ENCODE measurements around the gene CD9.

Gene CD9

DNA sequence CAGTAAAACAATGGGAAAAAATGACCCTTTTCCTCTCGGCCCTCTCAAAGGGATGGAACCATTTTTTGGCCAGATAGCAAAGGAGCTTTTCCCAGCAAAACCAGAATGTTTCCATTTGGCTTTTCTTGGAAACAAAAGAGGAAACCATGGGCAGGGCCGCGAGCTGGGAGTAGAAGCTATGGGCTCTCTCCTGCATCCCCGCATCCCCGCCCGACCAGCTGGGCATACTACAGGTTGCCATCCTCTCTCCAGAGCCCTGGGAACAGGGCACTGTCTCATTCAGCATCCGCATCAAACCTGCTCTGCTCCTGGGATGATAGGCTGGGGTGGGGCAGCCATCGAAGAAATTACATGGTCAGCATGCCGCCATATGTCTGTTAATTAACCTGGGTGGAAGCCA lies 20.9 kb downstream of the CD9 start:
- DNase-seq (ENCODE audit: low spot score) = no peak

DNA sequence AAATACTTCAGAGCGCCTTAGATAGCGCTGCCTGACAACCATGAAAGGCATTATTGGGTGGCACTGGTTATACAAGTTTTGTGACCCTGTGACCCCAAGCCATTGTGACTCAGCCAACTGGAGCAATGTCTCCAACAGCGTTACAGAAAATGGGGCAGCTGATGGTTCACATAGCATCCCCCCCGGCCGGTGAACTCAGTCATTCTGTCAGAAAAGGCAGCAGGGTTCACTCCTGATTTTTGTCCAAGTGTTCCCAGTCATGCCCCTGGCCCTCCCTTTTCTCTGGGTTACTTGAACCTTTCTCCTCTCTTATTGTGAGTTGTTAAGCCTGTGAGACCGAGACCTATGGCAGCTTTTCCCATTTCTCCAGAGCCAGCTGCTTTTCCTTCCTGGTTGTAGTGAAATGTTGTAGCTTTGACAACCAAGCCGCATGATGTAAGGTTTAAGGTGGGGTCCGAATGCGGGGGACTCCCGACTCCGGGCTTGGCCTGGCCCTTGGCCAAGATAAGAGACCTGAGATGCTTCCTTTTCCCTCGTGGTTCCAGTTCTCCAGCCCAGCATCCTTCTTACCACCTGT lies 22.0 kb downstream of the CD9 start:
- no peak for DNase-seq (ENCODE audit: low spot score)

DNA sequence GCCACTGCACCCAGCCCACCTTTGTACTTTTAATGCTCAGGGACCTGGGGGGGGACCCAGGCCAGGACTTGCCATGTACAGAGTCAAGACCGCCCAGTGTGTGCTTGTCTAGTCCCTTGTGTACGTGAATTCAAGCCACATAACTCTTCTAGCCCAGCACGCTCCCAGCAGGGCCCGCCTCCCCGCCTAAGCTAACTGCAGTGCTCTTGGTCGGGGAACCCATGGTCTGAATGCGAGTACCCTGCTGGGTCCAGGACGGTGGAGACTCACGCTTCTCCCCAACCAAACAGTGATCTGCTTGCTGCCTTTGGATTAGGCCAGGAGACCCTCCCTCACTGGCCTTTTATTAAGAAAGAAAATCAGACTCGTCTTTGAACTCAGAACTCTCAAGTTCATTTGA lies 23.3 kb downstream of the CD9 start:
- no peak for DNase-seq (ENCODE audit: low spot score)

DNA sequence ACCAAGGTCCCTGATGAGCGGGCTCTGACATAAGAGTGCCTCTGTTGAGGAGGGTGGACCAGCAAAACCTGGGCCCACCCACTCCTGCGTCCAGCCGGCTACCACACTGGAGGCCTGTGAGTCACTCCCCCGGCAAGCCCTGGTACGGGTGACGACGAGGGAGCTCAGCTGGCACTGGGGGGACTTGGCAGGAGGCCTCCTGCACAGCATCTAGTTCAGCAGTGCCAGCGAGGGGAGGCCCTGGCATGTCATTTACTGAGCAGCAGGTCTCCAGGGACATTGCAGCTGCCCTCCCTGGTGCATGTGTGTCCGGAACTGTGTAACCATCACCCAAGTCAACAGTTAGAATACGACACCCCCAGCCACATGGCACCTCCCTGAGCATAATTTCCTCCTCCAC lies 24.4 kb downstream of the CD9 start:
- no peak for DNase-seq (ENCODE audit: low spot score)

DNA sequence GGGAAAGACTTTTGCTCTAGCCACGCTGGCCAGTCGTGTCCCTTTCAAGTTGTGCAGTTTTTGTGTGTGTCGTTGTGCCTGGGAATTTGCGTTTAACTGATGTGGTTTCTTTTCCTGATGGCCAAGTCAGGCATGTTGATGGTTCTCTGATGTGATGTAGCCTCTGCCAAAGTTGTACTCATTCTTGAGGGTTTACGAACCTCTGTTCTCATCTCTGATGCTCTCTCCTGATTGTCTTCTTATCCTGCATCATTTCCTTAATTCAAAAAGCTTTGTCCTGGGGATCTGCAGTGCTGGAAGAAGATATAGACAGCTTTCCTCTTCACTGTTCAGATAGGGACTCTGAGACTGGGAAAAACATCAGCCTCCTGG lies 25.4 kb downstream of the CD9 start:
- DNase-seq (ENCODE audit: low spot score) = no peak

DNA sequence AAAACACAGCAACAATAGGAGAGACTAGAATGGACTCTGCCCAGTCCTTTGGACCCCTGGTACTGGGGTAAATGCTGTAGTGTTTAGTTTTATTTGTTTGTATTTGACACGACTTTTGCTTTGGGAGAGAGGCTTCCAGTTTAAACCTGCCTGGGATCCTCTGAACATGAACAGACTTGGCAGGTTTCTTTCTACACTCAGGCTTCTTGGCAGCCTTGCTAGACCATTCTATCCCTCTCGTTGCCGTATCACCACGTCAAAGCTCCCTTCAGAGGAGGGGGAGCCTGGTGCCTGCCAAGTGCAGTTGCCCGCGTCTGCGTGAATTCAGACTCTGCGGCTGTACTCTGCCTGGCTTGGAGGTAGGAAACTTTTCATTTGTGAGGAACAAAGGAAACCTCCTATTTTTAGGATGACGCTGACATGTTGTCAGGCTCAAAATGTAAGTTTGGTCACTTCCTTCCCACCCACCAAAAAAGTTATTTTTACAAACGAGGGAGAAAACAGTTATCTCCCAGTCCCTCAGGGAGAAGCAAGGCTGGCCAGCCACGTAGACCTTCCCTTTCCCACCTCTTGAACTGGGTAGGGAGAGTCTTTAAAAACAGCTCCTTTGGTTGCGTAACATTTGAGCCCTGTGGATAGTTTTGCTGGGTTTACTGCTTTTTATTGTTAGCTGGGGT lies 25.9 kb downstream of the CD9 start:
- no peak for DNase-seq (ENCODE audit: low spot score)

DNA sequence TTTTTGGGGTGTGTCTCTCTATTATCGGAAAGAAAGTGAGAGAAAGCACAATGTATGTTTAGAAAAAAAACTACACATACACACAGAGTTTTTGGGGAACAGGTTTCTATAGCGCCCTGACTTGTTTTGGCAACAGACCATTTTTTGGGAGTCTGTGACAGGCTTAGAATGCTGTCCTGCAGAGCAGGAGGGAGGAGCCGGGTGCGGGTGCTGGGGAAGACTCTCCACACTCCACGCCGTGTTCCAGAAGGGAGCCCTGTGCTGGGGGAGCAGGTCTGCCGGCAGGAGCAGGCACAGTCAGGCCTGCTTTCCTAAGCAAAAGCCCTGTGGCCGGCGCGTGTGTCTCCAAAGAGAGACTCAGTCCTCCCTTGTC lies 26.5 kb downstream of the CD9 start:
- no peak for DNase-seq (ENCODE audit: low spot score)

DNA sequence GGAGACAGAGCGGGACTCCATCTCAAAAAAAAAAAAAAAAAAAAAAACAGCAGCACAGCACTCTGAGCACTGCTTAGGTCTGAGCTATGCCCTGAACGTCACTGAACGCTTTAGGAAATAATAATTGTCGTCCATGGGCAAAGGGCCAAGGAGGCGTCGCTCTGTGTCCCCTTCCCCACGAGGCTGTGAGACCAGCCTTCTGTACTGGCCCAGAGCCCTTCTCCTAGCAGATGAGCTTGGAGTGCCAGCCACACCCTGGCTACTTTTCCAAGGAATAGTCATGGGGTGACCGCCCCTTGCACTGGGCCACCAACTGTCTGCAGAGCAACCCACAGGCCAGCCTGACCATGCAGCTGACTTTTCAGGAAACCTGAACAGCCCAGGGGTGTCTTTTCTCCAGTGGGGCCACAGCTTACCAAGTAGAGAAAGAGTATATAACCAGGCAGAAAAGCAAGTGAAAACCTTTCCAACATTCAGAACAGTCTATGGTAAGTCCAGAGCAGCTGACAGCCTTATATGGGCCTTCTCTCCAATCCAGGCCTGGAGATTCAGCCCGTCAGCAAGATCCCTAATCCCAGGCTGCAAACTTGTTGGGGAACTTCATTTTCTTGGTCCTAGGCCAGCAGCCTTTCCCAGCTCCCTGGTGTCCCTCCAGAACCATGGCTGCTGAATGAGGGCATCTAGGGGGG lies 28.5 kb downstream of the CD9 start:
- no peak for DNase-seq (ENCODE audit: low spot score)

DNA sequence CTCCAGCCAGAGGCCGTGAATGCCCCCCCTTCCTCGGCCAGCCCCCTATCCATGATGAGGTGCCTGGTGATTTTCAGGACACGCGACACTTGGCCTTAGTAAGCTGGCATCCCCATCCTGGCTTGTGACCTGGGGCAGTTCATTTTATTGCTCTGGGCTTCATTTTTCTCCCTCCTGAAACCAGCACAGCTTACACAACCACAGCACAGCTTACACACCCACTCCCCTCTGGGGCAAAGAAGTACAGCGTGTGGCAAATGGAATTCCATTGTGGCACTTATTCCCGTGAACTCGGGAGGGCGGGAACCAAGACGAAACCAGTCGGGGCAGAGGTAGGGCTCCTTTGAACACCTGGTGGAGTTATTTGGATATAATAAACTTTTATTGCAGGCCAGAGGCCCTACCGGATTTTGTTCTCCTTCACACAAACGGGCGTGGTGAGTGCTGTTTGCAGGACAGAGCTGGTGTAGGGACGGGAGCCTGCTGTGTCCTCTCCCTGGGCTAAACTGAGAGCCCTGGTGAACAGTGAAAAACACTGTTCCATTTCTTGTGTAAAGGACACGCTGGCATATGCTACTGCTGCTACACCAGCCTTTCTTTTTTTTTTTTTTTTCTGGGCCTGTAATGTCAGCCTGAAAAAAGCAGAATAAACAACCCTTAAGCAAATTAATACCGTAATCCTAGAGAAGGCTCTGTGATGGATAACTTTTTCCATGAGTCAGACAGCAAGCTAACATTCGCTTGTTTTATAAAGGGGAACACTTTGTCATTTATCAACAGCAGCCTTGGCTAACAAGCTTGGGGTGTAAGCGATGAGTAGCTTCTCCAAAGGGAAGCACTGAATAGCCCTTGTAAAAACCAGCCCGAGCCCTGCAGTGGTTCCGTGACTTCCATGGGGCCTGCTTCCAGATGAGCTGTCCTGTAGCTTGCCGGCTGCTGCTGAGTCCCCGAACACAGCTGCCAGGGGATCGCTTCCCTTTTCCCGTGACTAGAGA lies 29.3 kb downstream of the CD9 start:
- no peak for DNase-seq (ENCODE audit: low spot score)

DNA sequence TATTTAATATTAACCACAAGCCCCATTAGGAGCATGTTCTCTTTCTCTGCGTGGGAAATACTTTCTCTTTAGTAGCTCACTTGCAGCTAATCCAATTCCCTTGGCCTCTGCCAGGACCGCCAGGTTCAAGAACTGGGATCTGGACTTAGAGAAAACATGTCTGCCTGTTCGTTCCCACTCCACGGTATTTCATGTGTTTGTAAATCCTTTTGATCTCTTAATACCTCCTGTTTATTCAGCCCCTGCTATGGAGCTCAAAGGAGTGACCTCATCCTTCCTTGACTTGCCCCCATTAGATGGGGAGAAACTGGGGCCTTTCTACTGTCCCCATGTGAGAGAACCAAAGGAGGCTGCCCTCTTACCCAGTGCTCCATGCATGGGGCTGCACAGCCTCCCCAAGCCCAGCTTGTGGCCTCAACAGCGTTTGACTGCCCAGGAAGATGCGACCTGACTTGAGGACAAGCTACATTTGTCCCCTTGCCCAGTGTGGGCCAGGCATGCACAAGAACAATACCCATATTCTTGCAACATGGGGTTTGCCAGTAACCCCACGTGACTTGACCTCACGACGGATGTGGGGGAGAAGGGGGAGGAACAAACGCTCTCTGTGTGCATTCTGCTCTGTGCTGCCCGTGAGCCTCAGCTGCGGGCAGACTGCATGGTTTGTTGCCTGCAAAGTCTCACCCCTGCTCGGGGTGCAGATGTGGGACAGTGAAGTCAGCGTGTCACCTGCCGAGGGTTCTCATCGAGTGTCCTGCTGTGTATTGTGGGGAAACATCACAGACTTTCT lies 30.3 kb downstream of the CD9 start:
- DNase-seq (ENCODE audit: low spot score) = peak; percentile 26

DNA sequence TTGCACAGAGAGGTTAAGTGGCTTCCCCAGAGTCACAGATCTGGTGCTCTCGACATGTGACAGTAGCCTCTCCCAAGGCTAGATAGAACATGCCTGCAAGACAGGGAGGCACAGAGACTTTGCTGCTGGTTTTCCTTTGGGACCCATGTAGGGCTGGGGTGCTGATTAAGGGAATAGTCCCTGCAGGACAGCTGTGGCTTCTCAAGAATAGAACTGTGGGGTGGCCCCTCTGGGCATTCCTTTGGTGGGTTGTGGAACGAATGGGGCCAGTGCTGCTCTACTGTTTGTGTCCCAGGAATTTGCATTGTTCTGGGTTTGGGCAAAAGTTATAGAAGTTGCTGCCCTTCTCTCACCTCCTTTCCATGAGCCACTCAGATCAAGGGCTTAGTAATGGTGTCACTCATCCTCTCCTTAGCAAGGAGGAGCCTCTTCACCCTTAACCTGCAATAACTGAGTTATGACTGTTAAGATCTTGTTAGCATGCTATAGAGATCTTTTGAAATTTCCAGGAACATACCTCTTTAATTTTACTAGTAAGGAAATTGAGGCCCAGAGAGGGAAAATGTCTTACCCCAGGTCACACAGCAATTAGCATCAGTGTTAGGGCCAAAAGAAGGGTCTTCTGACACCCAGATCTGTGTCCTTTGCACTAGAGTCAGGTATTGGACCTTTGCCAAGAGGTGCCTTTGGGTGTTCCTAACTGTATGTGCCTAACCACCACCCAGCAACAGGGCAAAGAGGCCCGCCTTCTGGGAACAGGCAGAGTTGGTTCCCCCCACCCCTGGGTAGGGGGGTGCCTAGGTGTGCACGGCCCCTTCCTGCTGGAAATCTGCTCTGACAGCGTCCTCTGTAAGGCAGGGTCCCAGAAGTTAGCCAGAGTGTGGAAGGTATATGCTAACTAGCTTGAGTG lies 31.4 kb downstream of the CD9 start:
- no peak for DNase-seq (ENCODE audit: low spot score)

DNA sequence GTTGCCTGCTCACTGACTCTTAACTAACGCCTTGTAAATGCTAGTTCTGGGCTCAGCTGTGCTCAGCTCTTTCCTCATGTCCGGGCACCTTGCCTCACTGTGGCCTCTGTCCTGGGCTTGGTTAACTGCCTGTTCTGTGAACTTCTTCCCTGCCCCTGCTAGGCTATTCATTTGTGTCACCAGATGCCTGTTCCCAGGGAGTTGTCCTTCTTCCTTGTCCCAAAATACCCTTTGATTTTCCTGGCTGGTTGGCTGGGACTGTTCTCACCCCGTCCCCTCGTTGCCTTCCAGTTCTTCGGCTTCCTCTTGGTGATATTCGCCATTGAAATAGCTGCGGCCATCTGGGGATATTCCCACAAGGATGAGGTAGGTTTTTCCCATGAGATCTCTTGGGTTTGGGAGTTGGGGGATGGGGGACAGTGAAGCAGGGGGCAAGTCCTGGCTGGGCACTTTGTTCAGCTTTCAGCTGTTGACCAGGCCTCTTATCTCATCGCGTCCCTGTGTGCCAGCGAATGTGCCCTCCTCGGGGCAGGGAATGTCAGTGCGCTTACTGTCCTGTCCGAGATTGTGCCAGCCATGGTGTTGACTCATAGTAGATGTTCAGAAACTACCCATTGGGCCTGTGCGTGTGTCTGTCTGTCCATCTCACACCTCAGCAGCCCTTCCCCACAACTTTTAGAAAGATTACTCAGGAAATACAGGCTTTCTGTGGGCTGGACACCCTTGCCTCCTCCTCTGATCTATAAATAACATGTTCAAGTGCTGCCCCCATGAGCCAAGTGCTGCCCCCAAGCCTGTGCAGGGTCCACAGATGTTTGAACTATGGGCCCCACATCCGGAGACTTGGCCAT lies 33.1 kb downstream of the CD9 start:
- DNase-seq (ENCODE audit: low spot score) = no peak

DNA sequence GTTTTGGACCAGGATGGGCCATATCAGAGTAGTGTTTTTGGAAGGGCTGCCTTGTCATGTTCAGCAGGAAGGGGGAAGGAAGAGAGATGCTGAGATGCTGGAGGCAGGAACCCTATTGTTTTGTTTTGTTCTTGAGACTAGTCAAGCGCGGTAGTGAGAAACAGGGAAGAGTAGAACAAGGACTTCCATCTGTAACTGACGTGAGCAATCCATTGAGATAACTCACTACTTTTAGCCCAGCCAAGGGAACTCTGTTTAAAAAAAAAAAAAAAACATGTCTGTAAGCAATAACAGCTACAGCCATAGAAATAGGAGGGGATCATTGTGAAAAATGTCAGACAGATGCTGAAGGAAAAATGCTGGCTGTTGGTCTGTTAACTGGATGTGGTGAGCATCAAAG lies 34.0 kb downstream of the CD9 start:
- no peak for DNase-seq (ENCODE audit: low spot score)

DNA sequence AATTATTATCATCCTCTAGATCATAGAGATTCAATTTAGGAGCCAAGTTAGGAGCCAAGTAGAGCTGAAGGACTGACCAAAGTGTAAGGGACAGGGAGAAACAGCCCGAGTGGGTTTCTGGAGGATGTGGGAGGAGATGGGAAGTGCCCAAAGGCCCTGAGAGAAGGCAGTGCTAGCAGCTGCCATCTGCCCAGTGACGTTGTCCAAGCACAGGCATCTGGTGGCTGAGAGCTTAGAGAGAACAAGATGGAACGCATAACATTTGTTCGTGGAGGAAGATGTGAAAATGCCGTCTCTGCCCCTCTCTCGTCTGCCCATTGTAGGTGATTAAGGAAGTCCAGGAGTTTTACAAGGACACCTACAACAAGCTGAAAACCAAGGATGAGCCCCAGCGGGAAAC lies 34.7 kb downstream of the CD9 start:
- no peak for DNase-seq (ENCODE audit: low spot score)

DNA sequence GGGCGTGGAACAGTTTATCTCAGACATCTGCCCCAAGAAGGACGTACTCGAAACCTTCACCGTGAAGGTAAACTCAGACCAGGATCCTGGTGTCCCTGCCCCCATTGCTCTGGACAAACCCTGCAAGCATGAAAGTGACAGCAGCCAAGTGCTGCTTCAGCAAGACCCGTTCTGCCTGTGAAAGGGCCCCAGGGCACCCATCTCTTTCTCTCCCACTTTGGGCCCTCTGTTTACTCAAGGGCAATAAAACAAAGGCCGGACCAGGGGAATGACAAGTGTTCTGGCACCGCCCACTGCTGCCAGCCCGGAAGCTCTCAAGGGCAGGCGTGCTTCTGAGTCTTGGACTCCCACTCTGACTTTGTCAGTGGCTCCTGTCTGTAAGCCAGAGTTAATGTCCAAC lies 35.3 kb downstream of the CD9 start:
- DNase-seq (ENCODE audit: low spot score) = no peak

DNA sequence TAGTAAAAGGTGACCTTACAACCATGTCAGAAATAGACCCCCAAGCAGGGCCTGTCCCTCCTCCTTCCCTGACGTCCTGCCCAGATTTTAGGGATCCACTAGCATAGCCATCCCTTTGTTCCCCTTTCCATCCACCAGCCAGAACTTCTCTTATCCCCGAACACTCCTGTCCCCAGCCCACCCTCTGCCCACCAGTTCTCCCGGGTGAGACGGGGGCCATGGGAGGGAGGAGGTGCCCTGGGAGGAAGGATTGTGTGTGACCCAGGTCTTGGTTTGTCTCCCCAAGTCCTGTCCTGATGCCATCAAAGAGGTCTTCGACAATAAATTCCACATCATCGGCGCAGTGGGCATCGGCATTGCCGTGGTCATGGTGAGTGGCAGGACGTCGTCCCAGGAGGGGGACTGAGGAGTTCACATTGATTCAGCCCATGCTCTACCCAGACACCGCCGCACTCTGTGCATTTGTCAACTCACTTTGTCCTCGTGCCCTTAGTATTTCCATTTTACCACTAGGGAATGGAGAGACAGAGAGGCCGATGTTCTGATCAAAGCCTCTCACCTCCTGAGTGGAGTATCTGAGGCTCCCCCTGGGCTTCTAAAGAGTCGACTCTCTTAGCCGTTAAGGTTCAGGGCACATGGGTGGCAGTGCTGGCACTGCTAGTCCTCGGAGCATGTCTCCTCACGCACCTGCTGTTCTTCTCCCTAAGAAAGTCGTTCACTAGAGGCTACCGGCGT lies 35.9 kb downstream of the CD9 start:
- DNase-seq (ENCODE audit: low spot score) = no peak

DNA sequence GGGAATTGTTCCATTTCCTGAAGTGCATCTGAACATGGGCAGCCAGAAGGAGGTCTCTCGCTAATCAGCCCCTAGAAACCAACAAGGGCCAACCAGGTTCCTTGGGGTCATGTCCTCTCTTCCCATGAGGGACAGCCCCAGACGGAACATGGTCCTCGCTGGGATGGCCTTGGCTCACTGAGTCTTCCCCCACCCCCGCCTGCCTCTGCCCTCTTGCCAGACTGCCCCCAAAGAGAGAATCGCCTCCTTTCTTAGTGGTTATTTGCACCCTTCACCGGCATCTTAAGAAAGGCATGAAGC lies 36.4 kb downstream of the CD9 start:
- DNase-seq (ENCODE audit: low spot score) = no peak

DNA sequence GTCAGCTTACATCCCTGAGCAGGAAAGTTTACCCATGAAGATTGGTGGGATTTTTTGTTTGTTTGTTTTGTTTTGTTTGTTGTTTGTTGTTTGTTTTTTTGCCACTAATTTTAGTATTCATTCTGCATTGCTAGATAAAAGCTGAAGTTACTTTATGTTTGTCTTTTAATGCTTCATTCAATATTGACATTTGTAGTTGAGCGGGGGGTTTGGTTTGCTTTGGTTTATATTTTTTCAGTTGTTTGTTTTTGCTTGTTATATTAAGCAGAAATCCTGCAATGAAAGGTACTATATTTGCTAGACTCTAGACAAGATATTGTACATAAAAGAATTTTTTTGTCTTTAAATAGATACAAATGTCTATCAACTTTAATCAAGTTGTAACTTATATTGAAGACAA lies 37.6 kb downstream of the CD9 start:
- no peak for DNase-seq (ENCODE audit: low spot score)

DNA sequence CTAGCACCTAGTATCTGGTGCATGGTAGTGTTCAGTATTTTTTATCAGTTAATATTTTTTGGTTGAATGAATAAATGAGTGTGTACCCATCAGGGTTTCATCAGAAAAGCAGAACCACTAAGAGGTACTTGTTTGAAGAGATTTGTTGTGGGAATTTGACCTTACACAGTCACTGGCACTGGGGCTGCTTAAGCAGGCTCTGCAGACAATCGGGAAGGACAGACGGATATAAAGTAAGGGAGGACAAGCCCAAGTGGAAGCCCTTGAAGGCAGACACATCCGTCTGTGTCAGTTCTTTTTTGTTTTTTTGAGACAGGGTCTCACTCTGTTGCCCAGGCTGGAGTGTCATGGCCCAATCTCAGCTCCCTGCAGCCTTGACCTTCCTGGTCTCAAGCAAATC lies 38.7 kb downstream of the CD9 start:
- no peak for DNase-seq (ENCODE audit: low spot score)
